Measurements from ENCODE around the gene ATP6AP1. TPM values are rescaled to one million over a fixed set of nuclear protein-coding genes. Genes with fewer than 3 reads are reported as not detected.

The ATP6AP1 gene
- total RNA-seq, 1 donor from 2014 or later: 22.6 TPM

- H3K79me2 ChIP-seq (ENCODE audit: low read depth): peaks cover 20% of the 10 kb centered on the region
- peaks cover 23% of the 10 kb centered on the region for H4K20me1 ChIP-seq (ENCODE audit: low read depth)
- no peaks in the 10 kb centered on the region for H3K27me3 ChIP-seq
- H3K36me3 ChIP-seq: no peaks in the 10 kb centered on the region
- Mint-ChIP-seq H3K27me3 (ENCODE audit: insufficient read depth, low read depth) (peaks cover 14% of the 10 kb centered on the region), H3K9me3 (peaks cover 26% of the 10 kb centered on the region), H3K36me3 (peaks cover 15% of the 10 kb centered on the region), H3K4me3 (peak overlapping the region; percentile 55), H3K4me1 (peaks cover 13% of the 10 kb centered on the region), H3K27ac (no peak overlapping the region)
- H2AFZ ChIP-seq (replicated peaks): no peak overlapping the region
- DNase-seq (ENCODE audit: low spot score): no peak
- no peak overlapping the region for H3K9ac ChIP-seq
- no peaks in the 10 kb centered on the region for H3K4me1 ChIP-seq
- peaks cover 50% of the 10 kb centered on the region for H3F3A ChIP-seq (ENCODE audit: low read depth)
- no peaks in the 10 kb centered on the region for H3K9me3 ChIP-seq (ENCODE audit: low read depth)
- H3K4me2 ChIP-seq: no peak overlapping the region
- TF ChIP-seq EZH2phosphoT487 (IDR thresholded peaks at IDR 0.05) (no peak), CTCF (IDR thresholded peaks at IDR 0.05) (no peak), EZH2 (IDR thresholded peaks at IDR 0.05) (no peak)
- no peak overlapping the region for H3K27ac ChIP-seq
- no peak overlapping the region for H3K4me3 ChIP-seq
Observed at GRCh38 chrX:154401045-154401799, 27.3 kb upstream of the ATP6AP1 start.

GRCh38 chrX:154401918-154402621 is 26.4 kb upstream of the ATP6AP1 start:
- Histone ChIP-seq H3K36me3 (no peaks in the 10 kb centered on the region), H3K27me3 (no peaks in the 10 kb centered on the region), H3K4me3 (no peak overlapping the region), H3K9me3 (ENCODE audit: low read depth) (no peaks in the 10 kb centered on the region), H4K20me1 (ENCODE audit: low read depth) (peaks cover 23% of the 10 kb centered on the region), H2AFZ (replicated peaks) (no peak overlapping the region), H3K27ac (no peak overlapping the region), H3K4me2 (no peak overlapping the region), H3K79me2 (ENCODE audit: low read depth) (peaks cover 20% of the 10 kb centered on the region), H3K4me1 (no peaks in the 10 kb centered on the region), H3K9ac (no peak overlapping the region), H3F3A (ENCODE audit: low read depth) (peaks cover 49% of the 10 kb centered on the region)
- Mint-ChIP-seq H3K27me3 (ENCODE audit: insufficient read depth, low read depth) (peaks cover 13% of the 10 kb centered on the region), H3K9me3 (peaks cover 28% of the 10 kb centered on the region), H3K36me3 (peaks cover 15% of the 10 kb centered on the region), H3K27ac (no peak overlapping the region), H3K4me3 (no peak overlapping the region), H3K4me1 (peaks cover 13% of the 10 kb centered on the region)
- TF ChIP-seq CTCF (IDR thresholded peaks at IDR 0.05) (no peak), EZH2phosphoT487 (IDR thresholded peaks at IDR 0.05) (no peak)
- DNase-seq (ENCODE audit: low spot score): no peak

- Mint-ChIP-seq H3K27me3 (ENCODE audit: insufficient read depth, low read depth) (peaks cover 12% of the 10 kb centered on the region), H3K9me3 (peaks cover 28% of the 10 kb centered on the region), H3K4me1 (peaks cover 13% of the 10 kb centered on the region), H3K27ac (no peak overlapping the region), H3K36me3 (peaks cover 15% of the 10 kb centered on the region), H3K4me3 (no peak overlapping the region)
- no peak overlapping the region for H3K4me3 ChIP-seq
- H3K79me2 ChIP-seq (ENCODE audit: low read depth): peaks cover 20% of the 10 kb centered on the region
- no peaks in the 10 kb centered on the region for H3K36me3 ChIP-seq
- TF ChIP-seq EZH2 (IDR thresholded peaks at IDR 0.05): no peak
- TF ChIP-seq CTCF (IDR thresholded peaks at IDR 0.05): no peak
- no peak for TF ChIP-seq EZH2phosphoT487 (IDR thresholded peaks at IDR 0.05)
- no peak overlapping the region for H3K27ac ChIP-seq
- peaks cover 43% of the 10 kb centered on the region for H3F3A ChIP-seq (ENCODE audit: low read depth)
- H3K4me1 ChIP-seq: no peaks in the 10 kb centered on the region
- no peaks in the 10 kb centered on the region for H3K9me3 ChIP-seq (ENCODE audit: low read depth)
- no peak overlapping the region for H3K9ac ChIP-seq
- H2AFZ ChIP-seq (replicated peaks): no peak overlapping the region
- peaks cover 23% of the 10 kb centered on the region for H4K20me1 ChIP-seq (ENCODE audit: low read depth)
- no peak overlapping the region for H3K4me2 ChIP-seq
- H3K27me3 ChIP-seq: no peaks in the 10 kb centered on the region
- no peak for DNase-seq (ENCODE audit: low spot score)
Observed at GRCh38 chrX:154402622-154403127, 25.8 kb upstream of the ATP6AP1 start.
